Kidney tubule cell (primary cell): ENCODE measurements around the gene SOCS4.
"Not testable (repeated sequence)": the region's sequence is repeated elsewhere in the genome, so short reads cannot be mapped to it uniquely, and the experiment has no call there.

Experiments
- DNase-seq: peaks from one replicate; pipeline ENCODE4 v3.0.0-alpha.2; 2018; ENCODE audit warnings: low spot score

Gene SOCS4

GRCh38 chr14:55026793-55027561 is at the start of gene SOCS4, which contains the start of gene WDHD1:
Gene SOCS4 (plus strand): TSS chr14:55027236. CDS start chr14:55043042, 15,806 bp downstream.
Gene WDHD1 (minus strand): TSS chr14:55027099. CDS start chr14:55026787, 312 bp downstream.
- peak; percentile 96 for DNase-seq

- no peak for DNase-seq
Observed at GRCh38 chr14:54979039-54979438, 48.0 kb upstream of the SOCS4 start.

- no peak for DNase-seq
Observed at GRCh38 chr14:54981698-54982097, 45.3 kb upstream of the SOCS4 start.

- no peak for DNase-seq
Observed at GRCh38 chr14:54985156-54985555, 41.9 kb upstream of the SOCS4 start.

- DNase-seq: no peak
Observed at GRCh38 chr14:55000381-55000780, 26.7 kb upstream of the SOCS4 start.

GRCh38 chr14:55005071-55005470 is 22.0 kb upstream of the SOCS4 start:
- peak; percentile 84 for DNase-seq

GRCh38 chr14:55015006-55015405 is 12.0 kb upstream of the SOCS4 start:
- DNase-seq: no peak

- peak; percentile 51 for DNase-seq
Observed at GRCh38 chr14:55019968-55020554, 7.0 kb upstream of the SOCS4 start.

- DNase-seq: not testable (repeated sequence)
Observed at GRCh38 chr14:55024365-55024764, 2.7 kb upstream of the SOCS4 start.

- no peak for DNase-seq
Observed at GRCh38 chr14:55025948-55026347, 1.1 kb upstream of the SOCS4 start.

GRCh38 chr14:55026441-55026792 is 619 bp upstream of the SOCS4 start:
- DNase-seq: no peak

GRCh38 chr14:55028066-55028465 is 1.0 kb downstream of the SOCS4 start:
- peak; percentile 4 for DNase-seq

- DNase-seq: no peak
Observed at GRCh38 chr14:55028476-55028875, 1.4 kb downstream of the SOCS4 start.

GRCh38 chr14:55031190-55031589 is 4.2 kb downstream of the SOCS4 start:
- DNase-seq: no peak

GRCh38 chr14:55037995-55038394 is 11.0 kb downstream of the SOCS4 start:
- DNase-seq: not testable (repeated sequence)

GRCh38 chr14:55038708-55039107 is 11.7 kb downstream of the SOCS4 start:
- DNase-seq: peak; percentile 62

- no peak for DNase-seq
Observed at GRCh38 chr14:55043528-55043927, 16.5 kb downstream of the SOCS4 start.

GRCh38 chr14:55045087-55045486 is 18.1 kb downstream of the SOCS4 start:
- no peak for DNase-seq

- DNase-seq: no peak
Observed at GRCh38 chr14:55047301-55048053, 20.4 kb downstream of the SOCS4 start.

GRCh38 chr14:55048900-55049436 is 21.9 kb downstream of the SOCS4 start:
- DNase-seq: no peak

- no peak for DNase-seq
Observed at GRCh38 chr14:55051165-55051422, 24.1 kb downstream of the SOCS4 start.

GRCh38 chr14:55051423-55052268 is 24.6 kb downstream of the SOCS4 start, which contains the start of gene MAPK1IP1L:
Gene MAPK1IP1L (plus strand): TSS chr14:55051647. CDS start chr14:55061684, 10,037 bp downstream.
- DNase-seq: peak; percentile 95
